Breast epithelium (tissue), 3 donors: ENCODE results near the gene PPP2R3A.

Experiments
- POLR2AphosphoS5 ChIP-seq, 3 donors: sonication (generic); formaldehyde crosslinking; IDR thresholded peaks; one replicate each; pipeline ENCODE4 v1.6.1; 2017; ENCODE audit warnings: antibody characterized with exemption in 3 of 3
- TF ChIP-seq, protein P1 (sequence below), 3 donors: fragments of 450-650 bp; IDR thresholded peaks; one replicate each; pipeline ENCODE4 v1.5.1; 2016 to 2017; ENCODE audit warnings: antibody characterized with exemption in 3 of 3, mild to moderate bottlenecking in 3 of 3, moderate library complexity in 3 of 3

DNA sequence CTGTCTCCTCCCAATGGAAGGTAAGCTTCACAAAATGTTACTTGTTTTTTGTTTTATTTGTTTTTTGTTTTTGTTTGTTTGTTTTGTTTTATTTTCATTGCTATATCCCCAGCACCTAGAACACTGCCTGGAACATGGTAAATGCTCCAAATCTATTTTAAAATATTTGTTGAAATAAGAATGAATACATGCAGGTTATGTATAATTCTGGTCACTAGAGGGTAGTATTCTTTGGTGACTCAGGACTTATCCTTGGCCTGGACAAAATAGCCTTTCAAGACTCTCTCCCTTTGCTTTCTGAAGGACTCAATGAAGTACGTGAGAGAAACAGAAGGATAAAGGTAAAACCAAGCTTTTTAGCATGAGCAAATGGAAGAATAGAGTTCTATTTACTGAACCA lies 46.9 kb upstream of the PPP2R3A start:
- TF ChIP-seq, protein P1, sequence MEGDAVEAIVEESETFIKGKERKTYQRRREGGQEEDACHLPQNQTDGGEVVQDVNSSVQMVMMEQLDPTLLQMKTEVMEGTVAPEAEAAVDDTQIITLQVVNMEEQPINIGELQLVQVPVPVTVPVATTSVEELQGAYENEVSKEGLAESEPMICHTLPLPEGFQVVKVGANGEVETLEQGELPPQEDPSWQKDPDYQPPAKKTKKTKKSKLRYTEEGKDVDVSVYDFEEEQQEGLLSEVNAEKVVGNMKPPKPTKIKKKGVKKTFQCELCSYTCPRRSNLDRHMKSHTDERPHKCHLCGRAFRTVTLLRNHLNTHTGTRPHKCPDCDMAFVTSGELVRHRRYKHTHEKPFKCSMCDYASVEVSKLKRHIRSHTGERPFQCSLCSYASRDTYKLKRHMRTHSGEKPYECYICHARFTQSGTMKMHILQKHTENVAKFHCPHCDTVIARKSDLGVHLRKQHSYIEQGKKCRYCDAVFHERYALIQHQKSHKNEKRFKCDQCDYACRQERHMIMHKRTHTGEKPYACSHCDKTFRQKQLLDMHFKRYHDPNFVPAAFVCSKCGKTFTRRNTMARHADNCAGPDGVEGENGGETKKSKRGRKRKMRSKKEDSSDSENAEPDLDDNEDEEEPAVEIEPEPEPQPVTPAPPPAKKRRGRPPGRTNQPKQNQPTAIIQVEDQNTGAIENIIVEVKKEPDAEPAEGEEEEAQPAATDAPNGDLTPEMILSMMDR (IDR thresholded peaks at IDR 0.05): peak in 2 of 3 donors; percentile 27 to 40
- no peak for TF ChIP-seq POLR2AphosphoS5 (IDR thresholded peaks at IDR 0.05)
